Stimulated activated CD4-positive, alpha-beta T cell treated with anti-CD3 and anti-CD28 coated beads, Interleukin-1b, Interleukin-23, amount 100 ng/mL, for 1 hour (primary cell): ENCODE measurements around the gene CRABP1.

Source experiments
- DNase-seq, 2 donors: peaks; one replicate each; pipeline ENCODE4 v3.0.0-alpha.2; 2020; ENCODE audit warnings: low read depth in 2 of 2

Gene CRABP1

DNA sequence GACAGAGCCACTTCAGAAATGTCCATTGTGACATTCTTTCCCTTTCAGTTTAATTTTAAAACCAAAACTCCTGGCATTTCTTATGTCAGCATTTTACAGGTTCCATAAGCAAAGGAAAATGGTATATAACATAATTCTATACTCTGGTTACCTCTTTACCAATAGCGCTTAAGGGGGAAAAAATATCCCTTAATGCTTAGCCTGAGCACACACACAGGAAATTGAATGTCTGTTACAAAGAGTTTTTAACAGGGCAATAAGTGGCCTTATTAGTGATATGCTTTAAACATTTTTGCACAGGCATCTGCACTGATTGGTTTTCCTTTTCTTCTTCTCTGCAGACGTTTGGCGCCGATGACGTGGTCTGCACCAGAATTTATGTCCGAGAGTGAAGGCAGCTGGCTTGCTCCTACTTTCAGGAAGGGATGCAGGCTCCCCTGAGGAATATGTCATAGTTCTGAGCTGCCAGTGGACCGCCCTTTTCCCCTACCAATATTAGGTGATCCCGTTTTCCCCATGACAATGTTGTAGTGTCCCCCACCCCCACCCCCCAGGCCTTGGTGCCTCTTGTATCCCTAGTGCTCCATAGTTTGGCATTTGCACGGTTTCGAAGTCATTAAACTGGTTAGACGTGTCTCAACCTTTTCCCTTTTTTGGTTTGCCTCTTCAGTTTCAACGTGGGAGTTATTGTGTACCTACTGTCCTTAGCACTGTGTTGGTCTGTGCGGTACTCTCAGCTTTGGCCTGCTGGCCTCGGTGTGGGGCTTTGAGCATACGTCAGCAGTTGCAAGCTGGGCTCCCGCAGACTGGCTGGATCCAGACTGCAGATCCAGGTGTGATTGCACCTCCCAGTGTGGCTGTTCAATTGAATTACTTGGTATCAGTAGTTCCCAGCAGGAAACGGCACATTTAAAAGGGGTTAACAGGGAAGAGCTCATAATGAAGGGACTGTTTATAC lies 7.7 kb downstream of the CRABP1 start:
- no peak for DNase-seq

DNA sequence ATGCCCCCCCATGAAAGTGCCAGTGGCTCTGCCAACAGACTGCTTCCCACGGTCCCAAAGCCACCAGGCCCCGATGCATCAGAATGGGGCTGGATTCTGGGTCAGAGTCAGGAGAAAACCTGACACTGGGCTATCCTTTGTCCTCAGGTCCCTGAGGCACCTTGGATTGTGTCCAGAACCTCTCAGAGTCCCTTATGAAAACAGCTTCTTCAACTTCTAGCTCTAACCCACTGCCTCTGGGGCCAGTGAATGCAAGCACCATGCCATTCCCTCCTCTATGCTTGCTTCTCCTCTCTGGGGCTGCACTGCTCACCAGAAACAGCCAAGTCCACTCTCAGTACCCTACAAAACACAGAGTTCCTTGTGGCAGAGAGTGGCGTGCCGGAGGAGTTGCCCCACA lies 9.9 kb downstream of the CRABP1 start:
- no peak for DNase-seq

- no peak for DNase-seq
Measured at GRCh38 chr15:78351539-78351938, 11.4 kb downstream of the CRABP1 start.

GRCh38 chr15:78353093-78353492 lies 12.9 kb downstream of the CRABP1 start:
- DNase-seq, result no peak

GRCh38 chr15:78355177-78355576 lies 15.0 kb downstream of the CRABP1 start:
- DNase-seq, result no peak

- DNase-seq, result no peak
Measured at GRCh38 chr15:78358102-78358870, 18.1 kb downstream of the CRABP1 start.

- DNase-seq, result no peak
Measured at GRCh38 chr15:78359041-78359808, 19.1 kb downstream of the CRABP1 start.

GRCh38 chr15:78360367-78360801 lies 20.2 kb downstream of the CRABP1 start:
- DNase-seq, result no peak

DNA sequence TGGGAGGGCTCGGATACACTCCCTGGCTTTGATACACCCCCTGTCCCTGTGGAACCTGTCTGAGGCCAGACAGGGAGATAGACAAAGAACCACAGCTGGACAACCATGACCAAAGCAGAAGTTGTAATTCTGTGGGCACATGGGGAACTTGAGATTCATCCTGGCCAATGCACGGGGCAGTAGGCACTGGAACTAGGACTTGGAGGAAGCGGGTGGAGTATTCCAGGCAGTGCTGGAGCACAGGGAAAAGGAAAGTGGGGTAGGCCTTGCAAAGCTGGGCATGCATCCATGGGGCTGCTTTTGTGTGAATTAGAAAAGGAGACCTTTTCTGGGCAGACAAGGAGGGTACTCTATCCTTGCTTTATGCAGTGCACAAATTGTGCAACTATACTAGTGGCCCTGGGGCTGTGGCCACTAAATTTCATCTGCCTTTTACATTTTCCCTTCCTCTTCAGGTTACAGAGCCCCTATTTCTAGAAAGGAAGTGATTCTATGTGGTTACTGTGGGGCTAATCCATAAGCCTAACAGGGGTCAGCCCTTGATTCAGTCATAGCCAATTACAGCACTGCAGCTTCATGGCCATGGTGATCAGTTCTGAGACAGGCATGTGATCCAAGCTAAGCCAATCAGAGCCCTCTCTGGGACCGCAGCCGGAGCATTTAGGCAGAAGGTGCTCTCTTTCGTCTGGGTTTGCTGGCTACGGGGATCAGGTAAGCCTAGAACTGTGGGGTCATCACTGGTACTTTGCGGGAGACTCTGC lies 21.0 kb downstream of the CRABP1 start:
- no peak for DNase-seq

- no peak for DNase-seq
Measured at GRCh38 chr15:78361771-78362506, 21.8 kb downstream of the CRABP1 start.

DNA sequence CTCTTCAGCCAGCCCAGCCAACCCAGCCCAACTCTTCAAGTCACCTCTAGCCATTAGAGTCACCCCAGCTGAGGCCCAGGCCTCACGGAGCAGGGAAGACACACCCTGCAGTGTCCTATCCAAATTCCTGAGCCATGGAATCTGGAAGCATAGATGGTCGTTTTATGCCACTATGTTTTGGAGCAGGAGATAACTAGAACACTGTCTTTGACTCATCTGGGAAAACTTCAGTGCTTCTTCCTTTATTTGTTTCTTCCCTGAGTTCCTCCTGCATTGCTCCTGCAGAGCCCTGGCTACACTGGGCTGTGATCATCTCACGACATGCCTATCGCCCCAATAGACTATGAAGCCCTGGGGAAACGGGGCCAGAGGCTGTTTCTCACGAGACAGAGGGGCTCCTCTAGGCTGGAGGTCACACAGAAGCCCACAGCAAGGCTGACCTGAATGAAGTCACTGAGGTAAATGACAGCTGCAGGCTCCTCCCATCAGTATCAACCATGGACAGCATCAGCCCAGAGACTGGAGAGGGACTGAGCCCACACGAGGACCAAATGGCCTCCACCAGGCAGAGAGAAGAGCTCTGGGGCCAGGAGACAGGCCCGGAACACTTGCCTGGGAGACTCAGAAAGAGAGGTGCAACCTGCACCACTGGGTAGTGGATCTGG lies 22.7 kb downstream of the CRABP1 start:
- DNase-seq, result no peak

- no peak for DNase-seq
Measured at GRCh38 chr15:78363381-78363734, 23.2 kb downstream of the CRABP1 start.

DNA sequence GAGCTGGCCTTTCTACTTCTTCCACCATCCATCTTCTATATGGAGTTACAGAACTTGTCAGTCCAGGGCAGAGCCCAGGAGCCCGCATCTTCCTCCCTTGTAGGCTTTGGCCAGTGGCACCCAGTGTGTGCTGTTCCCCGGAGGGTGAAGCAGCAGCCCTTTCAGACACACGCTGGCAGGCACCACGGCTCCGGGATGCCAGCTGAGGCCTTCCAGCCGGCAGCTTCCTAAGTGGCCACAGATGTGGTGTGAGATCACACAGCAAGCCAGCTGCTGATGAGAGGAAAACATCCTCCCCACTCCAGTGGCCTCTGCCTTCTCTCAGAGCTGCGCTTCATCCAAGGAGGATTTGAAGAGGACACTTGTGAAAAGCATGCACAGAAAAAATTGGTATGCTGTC lies 24.1 kb downstream of the CRABP1 start:
- no peak for DNase-seq

- no peak for DNase-seq
Measured at GRCh38 chr15:78365917-78366316, 25.8 kb downstream of the CRABP1 start.

GRCh38 chr15:78366342-78366741 lies 26.2 kb downstream of the CRABP1 start:
- no peak for DNase-seq

DNA sequence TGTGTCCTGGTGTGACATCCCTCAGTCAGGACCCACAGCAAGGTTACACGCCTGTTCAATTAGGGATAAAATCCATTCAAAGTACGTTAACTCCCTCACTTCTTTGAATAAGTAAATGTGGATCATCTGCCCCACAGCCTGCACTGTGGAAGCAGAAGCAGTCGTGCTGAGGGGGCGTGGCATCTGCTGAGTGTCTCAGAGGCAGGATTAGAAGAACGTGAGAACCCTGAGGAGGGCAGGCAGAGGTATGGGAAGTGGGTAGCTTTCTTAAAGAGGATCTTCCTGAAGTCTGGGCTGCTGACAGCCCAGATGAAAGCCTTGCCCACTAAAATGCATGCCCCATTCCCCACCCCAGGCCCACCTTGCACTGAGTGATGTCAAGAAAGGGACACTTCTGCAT lies 28.5 kb downstream of the CRABP1 start:
- no peak for DNase-seq

GRCh38 chr15:78369161-78369560 lies 29.0 kb downstream of the CRABP1 start:
- no peak for DNase-seq

- DNase-seq, result no peak
Measured at GRCh38 chr15:78370013-78370412, 29.9 kb downstream of the CRABP1 start.

DNA sequence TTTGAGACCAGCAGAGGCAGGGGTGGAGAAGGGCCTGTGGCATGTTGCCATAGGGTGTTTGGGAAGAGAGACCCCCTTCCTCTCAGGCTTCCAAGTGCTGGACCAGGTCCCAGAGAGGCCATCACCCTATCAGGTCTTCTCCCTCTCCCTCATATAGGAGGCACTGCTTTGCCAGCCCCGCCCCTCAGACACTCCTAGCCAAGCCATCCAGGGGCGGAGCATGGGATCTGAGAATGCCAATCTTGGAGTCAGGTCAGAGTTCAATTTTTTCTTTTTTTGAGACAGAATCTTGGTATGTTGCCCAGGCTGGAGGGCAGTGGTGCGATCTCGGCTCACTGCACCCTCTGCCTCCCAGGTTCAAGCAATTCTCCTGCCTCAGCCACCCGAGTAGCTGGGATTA lies 32.7 kb downstream of the CRABP1 start:
- DNase-seq, result no peak
